HEK293 (cell line): ENCODE results near the gene EEF2K.

Experiments
- CTCF ChIP-seq: fragments of 450-650 bp; formaldehyde crosslinking; IDR thresholded peaks from 2 replicates; pipeline ENCODE4 v1.5.1; 2016; ENCODE audit warnings: missing biosample characterization, missing genetic modification characterization
- GLIS1 ChIP-seq: fragments of 450-650 bp; formaldehyde crosslinking; IDR thresholded peaks from 2 replicates; pipeline ENCODE4 v1.5.1; 2016; ENCODE audit warnings: missing biosample characterization, missing genetic modification characterization
- MEIS1 ChIP-seq: sonication (generic); formaldehyde crosslinking; IDR thresholded peaks from 2 replicates; pipeline ENCODE4 v1.8.1; 2022; ENCODE audit warnings: missing genetic modification reagents, mild to moderate bottlenecking, borderline replicate concordance
- ZNF155 ChIP-seq: fragments of 450-650 bp; formaldehyde crosslinking; IDR thresholded peaks from 2 replicates; pipeline ENCODE4 v1.5.1; 2016; ENCODE audit warnings: missing biosample characterization, missing genetic modification characterization
- ZNF558 ChIP-seq: fragments of 450-650 bp; formaldehyde crosslinking; IDR thresholded peaks from 2 replicates; pipeline ENCODE4 v1.5.1; 2016; ENCODE audit warnings: missing biosample characterization, missing genetic modification characterization

- TF ChIP-seq ZNF558 (tag by site-specific recombination), result no peak
- no peak for TF ChIP-seq CTCF (tag by site-specific recombination)
- no peak for TF ChIP-seq MEIS1 (CRISPR knock-in tag)
- TF ChIP-seq ZNF155, result no peak
- TF ChIP-seq GLIS1 (tag by site-specific recombination), result no peak
These were observed 130.5 kb downstream of the EEF2K start for GRCh38 chr16:22336581-22336980.
